HUDEP-2 (cell line): Measurements from ENCODE around the gene PPFIBP2.

Experiments used
- DNase-seq, 76 experiments: peaks; one replicate each; lab custom pipeline; 2025; ENCODE audit not compliant: unreplicated experiment in 76 of 76; lab: John Stamatoyannopoulos, UW

The PPFIBP2 gene

GRCh38 chr11:7574491-7575130 lies 60.8 kb downstream of the PPFIBP2 start:
- DNase-seq, result no peak

GRCh38 chr11:7575841-7576725 lies 62.3 kb downstream of the PPFIBP2 start:
- peak in 1 of 76 experiments; percentile 1 for DNase-seq

DNA sequence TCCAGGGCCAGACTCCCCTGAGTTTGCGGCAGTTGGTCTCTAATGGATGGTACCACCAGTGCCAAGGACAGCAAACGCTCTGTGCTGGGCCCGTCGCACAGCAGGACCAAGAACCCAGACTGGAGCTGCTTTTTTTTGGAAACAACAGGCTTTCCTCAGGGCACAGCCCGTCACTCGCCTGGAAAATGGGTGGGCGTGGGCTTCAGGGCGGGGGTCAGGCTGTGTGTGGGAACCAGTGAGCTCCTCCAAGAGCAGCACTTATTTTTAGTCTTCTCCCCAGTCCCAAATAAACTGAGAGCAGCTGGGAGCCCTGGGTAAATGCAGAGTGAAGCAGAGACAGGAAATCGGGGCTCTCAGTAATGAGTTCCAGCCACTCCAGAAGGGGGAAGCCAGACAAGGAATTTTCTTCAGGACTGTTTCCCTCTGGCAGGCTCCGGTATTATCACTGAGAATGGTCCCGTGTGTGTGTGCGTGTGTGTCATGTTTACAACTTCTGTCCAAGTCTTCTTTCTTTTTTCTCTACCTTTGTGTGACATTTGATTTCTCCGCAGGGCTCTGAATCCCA lies 63.0 kb downstream of the PPFIBP2 start:
- DNase-seq, result no peak

DNA sequence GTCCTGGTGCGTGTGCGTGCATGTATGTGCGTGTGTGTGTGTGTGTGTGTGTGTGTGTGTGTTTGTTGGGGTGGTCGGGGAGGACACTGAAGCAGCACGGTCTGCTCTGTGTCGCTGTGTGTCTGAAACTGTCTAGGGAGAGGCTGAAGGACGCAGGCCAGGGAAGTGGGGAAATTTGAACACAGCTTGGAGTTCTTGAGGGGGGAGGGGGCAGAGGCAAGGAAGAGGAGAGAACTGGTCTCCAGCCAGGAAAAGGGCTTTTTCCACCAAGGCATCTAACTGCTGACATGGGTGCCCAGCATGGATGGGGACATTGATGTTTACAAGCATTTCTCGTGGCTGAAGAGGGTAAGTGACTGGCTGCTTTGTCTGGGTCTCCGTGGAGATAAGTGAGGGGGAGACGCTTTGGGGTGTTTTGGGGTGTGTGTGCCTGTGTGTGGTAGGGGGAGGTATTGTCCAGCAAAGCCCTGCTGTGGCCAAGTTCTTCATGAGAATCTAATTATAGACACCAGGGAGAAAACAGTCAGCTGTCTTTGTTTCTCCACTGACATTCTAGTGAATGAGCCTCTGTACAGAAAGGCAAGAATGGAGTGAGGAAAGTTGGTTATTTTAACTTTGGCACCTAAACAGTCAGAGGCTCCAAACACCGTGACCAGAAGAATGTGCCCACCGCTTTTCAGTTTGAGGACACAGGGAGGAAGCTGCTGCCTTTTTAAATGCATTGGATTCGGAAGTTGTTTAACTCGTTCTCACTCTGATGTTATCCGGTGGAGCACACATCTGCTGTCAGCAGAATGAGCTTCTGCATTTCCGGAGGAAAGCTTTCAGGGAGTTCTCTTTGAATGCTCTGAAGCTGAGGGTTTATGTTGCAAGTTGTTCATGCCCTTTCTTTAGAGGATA lies 63.7 kb downstream of the PPFIBP2 start:
- DNase-seq, result no peak

DNA sequence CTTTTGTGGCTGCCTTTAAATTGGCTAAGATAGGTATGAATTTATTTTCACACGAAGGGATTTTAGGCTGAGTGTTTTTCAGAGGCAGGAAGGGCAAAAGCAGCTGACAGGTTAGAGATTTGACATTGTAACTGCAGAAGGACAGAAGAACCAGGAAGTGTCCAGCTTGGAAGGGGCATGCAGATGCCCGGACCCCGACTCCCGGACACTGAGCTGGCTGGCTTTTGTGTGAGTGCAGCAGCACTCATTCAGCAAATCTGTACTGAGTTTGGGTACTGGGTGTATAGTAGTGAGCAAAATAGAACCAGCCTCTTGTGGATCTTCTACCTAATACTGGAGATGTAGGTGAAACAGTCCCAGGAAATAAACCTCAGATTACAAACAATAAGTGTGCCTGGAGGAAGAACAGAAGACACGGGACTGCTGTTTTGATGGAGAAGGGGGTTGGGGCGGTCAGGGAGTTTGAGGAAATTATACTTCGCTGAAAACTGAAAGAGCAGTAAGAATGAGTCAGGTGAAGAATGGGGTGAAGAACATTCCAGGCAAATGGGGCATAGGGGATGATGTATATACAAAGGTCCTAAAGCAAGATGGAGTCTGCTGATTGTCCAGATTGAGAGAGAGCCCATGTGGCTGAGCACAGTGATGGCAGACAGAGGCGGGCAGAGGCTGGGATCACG lies 64.6 kb downstream of the PPFIBP2 start:
- no peak for DNase-seq

DNA sequence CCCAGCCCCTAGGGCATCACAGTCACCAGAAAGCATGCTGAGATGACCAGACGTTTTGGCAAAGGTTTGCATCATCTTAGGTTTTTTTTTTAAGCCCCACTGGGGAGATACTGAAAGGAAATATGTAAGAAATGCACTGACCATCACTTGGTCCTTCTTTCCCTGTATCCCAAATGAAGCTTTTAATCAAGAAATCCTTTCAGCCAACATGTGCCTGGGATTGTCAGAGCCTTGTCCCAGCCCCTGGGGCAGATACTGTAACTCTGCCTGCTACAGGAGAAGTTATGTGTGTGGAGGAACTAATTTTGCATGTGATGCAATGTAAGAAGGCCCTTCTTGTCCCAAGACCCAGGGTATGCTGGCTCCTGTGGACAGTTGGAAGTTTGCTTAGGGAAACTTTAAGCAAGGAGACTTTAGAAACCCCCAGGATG lies 65.6 kb downstream of the PPFIBP2 start:
- DNase-seq, result no peak

GRCh38 chr11:7581021-7581590 lies 67.3 kb downstream of the PPFIBP2 start:
- no peak for DNase-seq

DNA sequence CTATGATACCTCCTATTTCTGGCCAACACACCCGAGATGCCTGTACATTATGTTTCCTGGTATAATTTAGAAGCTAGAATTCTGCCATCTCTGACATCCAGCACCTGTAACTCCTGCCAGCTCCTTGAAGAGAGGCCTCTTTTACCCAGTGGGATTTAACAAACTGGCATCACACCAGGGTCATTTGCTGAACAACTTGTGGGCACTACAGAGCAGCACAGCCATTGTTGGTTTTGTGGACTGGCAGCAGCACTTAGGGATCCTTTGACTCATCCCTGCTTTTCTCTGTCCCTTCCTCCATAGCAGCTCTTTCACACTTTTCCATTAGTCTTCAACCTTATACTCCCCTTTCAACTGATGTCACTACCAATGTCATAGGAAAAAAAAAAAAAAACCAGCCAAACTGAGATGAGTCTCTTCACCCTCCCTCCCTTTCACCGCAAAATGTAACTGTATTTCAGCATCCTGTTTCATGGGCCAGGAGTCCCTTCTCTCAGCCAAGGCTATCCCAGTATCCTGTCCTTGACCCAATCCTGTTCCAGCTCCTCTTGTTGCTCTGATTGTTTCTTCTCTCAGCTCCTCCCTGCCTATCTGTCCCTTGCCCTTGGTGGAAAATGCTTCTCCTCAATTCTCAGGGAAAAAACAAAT lies 68.7 kb downstream of the PPFIBP2 start:
- DNase-seq, result no peak

GRCh38 chr11:7583248-7583647 lies 69.4 kb downstream of the PPFIBP2 start:
- no peak for DNase-seq

DNA sequence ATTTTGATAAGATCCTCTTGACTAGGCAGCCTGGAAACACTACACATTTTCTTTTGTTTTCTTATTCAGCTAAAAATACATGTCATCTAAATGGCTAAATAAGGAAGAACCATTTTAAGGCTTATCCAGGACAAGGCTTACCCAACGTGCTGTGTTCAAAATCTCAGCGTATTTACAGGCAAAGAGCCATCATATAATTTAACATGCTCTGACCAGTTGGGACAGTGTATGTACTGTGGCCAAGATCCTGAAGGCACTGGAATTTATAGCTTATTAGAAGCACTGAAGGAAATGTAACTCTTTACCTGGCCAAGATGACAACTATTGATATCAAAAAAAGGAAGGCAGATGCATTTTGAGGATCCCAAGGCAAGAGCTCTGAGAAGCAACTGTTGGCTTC lies 71.1 kb downstream of the PPFIBP2 start:
- DNase-seq, result no peak

DNA sequence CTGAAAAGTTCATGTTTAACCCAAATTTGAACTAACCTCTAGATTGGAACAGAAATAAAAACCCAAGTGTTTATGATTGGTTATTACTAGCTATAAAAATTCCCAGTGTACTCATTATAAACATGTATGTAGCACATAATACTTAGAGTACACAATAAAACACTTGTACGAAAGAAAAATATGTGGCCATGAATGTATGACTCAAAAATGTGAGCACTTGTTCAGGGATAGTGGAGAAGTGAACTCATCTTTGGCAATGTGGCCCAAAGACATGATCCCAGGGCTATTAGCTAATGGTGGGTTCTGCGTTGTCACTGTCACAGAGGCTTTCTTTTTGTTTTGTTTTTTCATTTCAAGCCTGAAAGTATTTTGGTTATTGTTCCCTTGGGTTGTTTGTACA lies 72.0 kb downstream of the PPFIBP2 start:
- no peak for DNase-seq

- DNase-seq, result no peak
Observed at GRCh38 chr11:7586376-7586775, 72.6 kb downstream of the PPFIBP2 start.

- no peak for DNase-seq
Observed at GRCh38 chr11:7587712-7588111, 73.9 kb downstream of the PPFIBP2 start.

- DNase-seq, result no peak
Observed at GRCh38 chr11:7589861-7590260, 76.1 kb downstream of the PPFIBP2 start.

- no peak for DNase-seq
Observed at GRCh38 chr11:7590529-7590928, 76.7 kb downstream of the PPFIBP2 start.

DNA sequence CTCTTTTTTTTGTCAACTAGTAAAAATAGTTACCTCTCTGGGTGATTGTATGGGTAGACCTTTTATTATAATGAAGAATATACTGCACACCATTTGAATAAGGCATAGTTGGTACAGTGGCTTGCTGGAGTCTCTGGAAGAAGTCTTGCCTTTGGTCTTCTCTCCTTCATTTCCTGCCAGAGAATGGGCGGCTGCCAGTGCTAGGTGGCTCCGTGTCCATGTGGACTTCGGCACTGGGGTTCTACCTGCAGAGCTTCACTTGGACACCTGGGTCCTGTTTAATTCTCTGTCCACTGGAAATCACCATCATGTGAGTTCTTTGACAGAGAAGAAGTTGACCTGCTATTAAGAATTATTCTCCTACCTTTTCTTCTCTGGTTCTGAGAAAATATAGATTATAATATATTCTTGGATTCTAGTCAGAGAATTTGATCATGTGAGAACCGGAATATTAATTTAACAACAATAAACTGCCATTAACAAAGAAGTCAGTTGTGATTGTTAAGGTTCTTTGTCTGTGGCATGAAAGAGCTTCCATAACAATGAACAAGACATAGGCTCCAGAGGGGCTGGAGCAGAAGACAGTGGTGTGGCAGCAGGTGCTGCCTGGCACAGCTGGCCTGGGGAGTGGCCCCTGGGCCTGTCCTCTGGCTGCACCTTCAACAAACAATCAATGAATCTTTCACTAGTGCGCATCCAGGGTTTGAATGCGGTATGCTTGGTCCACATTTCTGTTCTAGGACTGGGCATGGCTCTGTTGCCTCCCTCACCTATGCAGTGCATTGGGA lies 77.5 kb downstream of the PPFIBP2 start:
- no peak for DNase-seq

- DNase-seq, result no peak
Observed at GRCh38 chr11:7591987-7592386, 78.2 kb downstream of the PPFIBP2 start.

DNA sequence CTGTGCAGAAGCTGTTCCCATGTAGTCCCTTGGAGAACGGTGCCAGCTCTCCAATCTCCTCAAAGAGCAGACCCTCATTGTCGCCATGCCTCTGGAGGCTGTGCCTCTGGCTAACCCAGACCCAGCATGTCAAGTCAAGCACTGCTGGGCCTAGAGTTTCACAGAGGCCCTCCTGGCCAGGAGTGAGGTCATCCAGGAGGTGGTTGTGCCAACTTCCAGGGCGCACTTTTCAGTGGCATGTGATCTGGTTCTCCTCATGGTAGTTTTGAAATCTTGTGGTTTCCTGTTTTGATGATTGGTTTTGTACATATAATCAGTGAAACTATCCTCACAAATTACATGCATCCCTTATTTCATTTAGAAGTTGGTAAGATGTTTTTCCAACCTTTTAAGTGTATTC lies 78.9 kb downstream of the PPFIBP2 start:
- DNase-seq, result no peak

DNA sequence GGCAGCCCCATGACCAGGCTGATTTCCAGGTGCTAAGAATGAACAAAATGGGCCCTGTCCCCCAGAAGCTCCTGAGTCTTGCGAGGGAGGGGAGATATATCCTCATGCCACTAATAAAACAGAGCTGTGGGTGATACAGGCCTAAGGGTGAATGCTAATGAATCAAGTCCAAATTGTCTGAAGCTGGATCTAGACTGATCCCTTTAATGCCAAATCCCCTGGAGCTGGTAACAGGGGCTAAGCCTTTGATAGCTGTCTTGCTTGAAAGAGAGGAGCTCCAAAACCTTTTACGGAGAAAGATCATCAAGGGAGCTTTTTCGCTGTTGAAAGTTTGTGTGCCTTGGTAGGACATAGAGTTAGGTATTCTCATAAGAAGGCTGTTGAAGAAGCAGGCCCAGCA lies 79.7 kb downstream of the PPFIBP2 start:
- DNase-seq, result no peak
